Fibroblast of lung (primary cell): Measurements from ENCODE around the gene GEN1.

Source experiments
- EZH2 ChIP-seq: IDR thresholded peaks from 2 replicates; pipeline ENCODE4 v1.5.1; 2012; ENCODE audit warnings: low read length, control low read depth, mild to moderate bottlenecking; ENCODE audit errors: missing control alignments
- TF ChIP-seq, protein P1 (sequence below), 2 donors: IDR thresholded peaks in 1 of 2; conservative IDR thresholded peaks in 1 of 2; 1 replicate in 1 of 2; 2 replicates in 1 of 2; pipeline ENCODE4 v1.5.1; 2011 to 2012; ENCODE audit warnings: low read length in 2 of 2, control low read depth in 1 of 2, inconsistent platforms in 1 of 2, low read depth in 1 of 2, mild to moderate bottlenecking in 1 of 2

DNA sequence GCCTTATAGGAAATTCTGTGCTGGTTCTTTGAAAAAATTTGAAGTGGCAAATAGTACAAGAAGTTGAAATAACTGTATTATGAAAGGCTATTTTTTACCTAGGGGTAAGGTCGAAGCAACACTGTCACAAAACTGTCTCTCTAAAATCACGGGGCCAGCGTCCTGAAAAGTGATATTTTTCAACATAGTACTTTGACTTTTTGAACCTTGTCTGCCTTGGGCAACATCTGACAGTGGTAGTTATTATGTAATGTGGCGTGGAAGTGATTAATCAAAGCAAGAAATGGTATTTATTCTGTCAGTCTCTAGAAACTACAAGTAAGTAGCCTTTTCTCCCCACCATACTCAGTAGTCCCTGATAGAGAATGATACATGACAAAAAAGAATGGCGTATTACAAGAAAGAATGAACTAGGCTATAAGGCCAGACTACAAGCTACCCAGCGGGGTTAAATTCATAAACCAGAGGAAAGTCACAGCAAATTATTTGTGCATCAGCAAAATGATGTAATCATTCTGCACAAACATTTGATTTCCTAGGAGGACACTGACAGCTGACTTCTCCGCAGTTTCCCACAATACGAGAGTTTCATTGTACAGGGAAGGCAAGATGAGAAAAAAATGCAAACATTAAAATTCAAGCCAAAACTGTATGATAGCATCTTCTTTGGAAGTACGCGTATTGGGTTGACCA is 9.8 kb downstream of the GEN1 start:
- TF ChIP-seq, protein P1, sequence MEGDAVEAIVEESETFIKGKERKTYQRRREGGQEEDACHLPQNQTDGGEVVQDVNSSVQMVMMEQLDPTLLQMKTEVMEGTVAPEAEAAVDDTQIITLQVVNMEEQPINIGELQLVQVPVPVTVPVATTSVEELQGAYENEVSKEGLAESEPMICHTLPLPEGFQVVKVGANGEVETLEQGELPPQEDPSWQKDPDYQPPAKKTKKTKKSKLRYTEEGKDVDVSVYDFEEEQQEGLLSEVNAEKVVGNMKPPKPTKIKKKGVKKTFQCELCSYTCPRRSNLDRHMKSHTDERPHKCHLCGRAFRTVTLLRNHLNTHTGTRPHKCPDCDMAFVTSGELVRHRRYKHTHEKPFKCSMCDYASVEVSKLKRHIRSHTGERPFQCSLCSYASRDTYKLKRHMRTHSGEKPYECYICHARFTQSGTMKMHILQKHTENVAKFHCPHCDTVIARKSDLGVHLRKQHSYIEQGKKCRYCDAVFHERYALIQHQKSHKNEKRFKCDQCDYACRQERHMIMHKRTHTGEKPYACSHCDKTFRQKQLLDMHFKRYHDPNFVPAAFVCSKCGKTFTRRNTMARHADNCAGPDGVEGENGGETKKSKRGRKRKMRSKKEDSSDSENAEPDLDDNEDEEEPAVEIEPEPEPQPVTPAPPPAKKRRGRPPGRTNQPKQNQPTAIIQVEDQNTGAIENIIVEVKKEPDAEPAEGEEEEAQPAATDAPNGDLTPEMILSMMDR (conservative IDR thresholded peaks at IDR 0.05 in 1 of 2, IDR thresholded peaks at IDR 0.05 in 1 of 2; ENCODE audit: low read depth in 1 of 2, low read length in 2 of 2): no peak
- no peak for TF ChIP-seq EZH2
